PFSK-1 (cell line): ENCODE measurements around the gene IPO11.

Experiments used
- POLR2AphosphoS5 ChIP-seq: IDR thresholded peaks from 2 replicates; pipeline ENCODE4 v1.6.1; 2012; ENCODE audit warnings: low read depth, mild to moderate bottlenecking, control low read depth, low read length, moderate library complexity
- TAF1 ChIP-seq: IDR thresholded peaks from 2 replicates; pipeline ENCODE4 v1.6.1; 2012; ENCODE audit warnings: low read length, control low read depth, borderline replicate concordance; ENCODE audit not compliant: insufficient read depth

DNA sequence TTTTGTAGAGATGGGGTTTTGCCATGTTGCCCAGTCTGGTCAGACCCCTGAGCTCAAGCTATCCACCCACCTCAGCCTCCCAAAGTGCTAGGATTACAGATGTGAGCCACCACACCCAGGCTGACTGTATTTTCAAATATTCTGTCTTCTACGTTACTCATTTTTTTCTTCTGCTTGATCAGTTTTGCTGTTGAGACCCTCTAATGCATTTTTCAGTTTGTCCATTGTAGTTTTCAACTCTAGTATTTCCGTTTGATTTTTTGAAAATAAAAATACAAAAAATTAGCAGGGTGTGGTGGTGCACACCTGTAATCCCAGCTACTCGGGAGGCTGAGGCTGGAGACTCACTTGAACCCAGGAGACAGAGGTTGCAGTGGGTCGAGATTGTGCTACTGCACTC lies 155.6 kb downstream of the IPO11 start:
- TF ChIP-seq POLR2AphosphoS5 (no peak), TAF1 (no peak)
